Liver (tissue), 3 donors: ENCODE data around the gene ARHGEF16.

ENCODE experiments used
- EGR1 ChIP-seq, 2 donors: IDR thresholded peaks; 2 replicates each; pipeline ENCODE4 v1.6.1; 2016 to 2018; ENCODE audit warnings: antibody characterized with exemption in 2 of 2, low read depth in 2 of 2
- GABPA ChIP-seq, 2 donors: IDR thresholded peaks in 1 of 2; conservative IDR thresholded peaks in 1 of 2; 2 replicates each; pipeline ENCODE4 v1.6.1; 2016; ENCODE audit warnings: antibody characterized with exemption in 2 of 2, mild to moderate bottlenecking in 1 of 2, moderate library complexity in 1 of 2
- HNF4A ChIP-seq, 2 donors: conservative IDR thresholded peaks; 2 replicates each; pipeline ENCODE4 v1.6.1; 2016; ENCODE audit warnings: antibody characterized with exemption in 2 of 2, mild to moderate bottlenecking in 2 of 2
- JUND ChIP-seq, 2 donors: IDR thresholded peaks; 2 replicates each; pipeline ENCODE4 v1.6.1; 2016; ENCODE audit warnings: antibody characterized with exemption in 2 of 2
- RAD21 ChIP-seq, 2 donors: IDR thresholded peaks; 2 replicates each; pipeline ENCODE4 v1.6.1; 2016; ENCODE audit warnings: antibody characterized with exemption in 2 of 2, mild to moderate bottlenecking in 2 of 2
- RXRA ChIP-seq, 2 donors: IDR thresholded peaks; 2 replicates each; pipeline ENCODE4 v1.6.1; 2017 to 2018; ENCODE audit warnings: antibody characterized with exemption in 2 of 2, mild to moderate bottlenecking in 1 of 2
- YY1 ChIP-seq: IDR thresholded peaks from 2 replicates; pipeline ENCODE4 v1.6.1; 2016; ENCODE audit warnings: antibody characterized with exemption, mild to moderate bottlenecking
- TF ChIP-seq, protein P1 (sequence below): IDR thresholded peaks from 2 replicates; pipeline ENCODE4 v1.6.1; 2016; ENCODE audit warnings: antibody characterized with exemption, mild to moderate bottlenecking
- TF ChIP-seq, protein P2 (sequence below): fragments of 150-350 bp; IDR thresholded peaks from 2 replicates; pipeline ENCODE4 v1.5.1; 2017; ENCODE audit warnings: improper control_type of control experiment, low read depth, low read length; ENCODE audit not compliant: missing input control
- TF ChIP-seq, protein P3 (sequence below): IDR thresholded peaks from 2 replicates; pipeline ENCODE4 v1.6.1; 2016; ENCODE audit warnings: antibody characterized with exemption
- TF ChIP-seq, protein P4 (sequence below): IDR thresholded peaks from 2 replicates; pipeline ENCODE4 v1.6.1; 2016; ENCODE audit warnings: antibody characterized with exemption
- donor health status: healthy.
- donor health status: healthy.

DNA sequence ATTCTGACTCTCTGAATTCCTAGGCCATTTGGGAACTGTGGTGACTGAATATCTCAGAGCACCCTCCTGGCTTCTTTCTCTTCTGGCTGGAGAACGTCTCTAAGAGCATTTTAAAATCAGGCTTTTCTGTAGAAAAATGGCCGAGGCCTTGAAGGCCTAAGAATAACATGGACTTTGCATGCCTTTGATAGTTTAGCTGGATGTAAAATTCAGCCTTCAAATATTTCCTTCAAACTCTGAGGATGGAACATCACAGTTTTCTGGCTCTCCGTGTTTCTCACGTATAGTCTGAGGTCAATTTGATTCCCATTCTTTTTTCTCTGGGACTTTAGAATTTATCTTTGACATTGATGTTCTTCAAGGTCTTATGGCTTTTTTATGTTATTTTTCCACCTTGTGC is 34.0 kb downstream of the ARHGEF16 start:
- TF ChIP-seq GABPA (IDR thresholded peaks at IDR 0.05 in 1 of 2, conservative IDR thresholded peaks at IDR 0.05 in 1 of 2): no peak
- TF ChIP-seq, protein P1, sequence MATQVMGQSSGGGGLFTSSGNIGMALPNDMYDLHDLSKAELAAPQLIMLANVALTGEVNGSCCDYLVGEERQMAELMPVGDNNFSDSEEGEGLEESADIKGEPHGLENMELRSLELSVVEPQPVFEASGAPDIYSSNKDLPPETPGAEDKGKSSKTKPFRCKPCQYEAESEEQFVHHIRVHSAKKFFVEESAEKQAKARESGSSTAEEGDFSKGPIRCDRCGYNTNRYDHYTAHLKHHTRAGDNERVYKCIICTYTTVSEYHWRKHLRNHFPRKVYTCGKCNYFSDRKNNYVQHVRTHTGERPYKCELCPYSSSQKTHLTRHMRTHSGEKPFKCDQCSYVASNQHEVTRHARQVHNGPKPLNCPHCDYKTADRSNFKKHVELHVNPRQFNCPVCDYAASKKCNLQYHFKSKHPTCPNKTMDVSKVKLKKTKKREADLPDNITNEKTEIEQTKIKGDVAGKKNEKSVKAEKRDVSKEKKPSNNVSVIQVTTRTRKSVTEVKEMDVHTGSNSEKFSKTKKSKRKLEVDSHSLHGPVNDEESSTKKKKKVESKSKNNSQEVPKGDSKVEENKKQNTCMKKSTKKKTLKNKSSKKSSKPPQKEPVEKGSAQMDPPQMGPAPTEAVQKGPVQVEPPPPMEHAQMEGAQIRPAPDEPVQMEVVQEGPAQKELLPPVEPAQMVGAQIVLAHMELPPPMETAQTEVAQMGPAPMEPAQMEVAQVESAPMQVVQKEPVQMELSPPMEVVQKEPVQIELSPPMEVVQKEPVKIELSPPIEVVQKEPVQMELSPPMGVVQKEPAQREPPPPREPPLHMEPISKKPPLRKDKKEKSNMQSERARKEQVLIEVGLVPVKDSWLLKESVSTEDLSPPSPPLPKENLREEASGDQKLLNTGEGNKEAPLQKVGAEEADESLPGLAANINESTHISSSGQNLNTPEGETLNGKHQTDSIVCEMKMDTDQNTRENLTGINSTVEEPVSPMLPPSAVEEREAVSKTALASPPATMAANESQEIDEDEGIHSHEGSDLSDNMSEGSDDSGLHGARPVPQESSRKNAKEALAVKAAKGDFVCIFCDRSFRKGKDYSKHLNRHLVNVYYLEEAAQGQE: no peak
- TF ChIP-seq, protein P2, sequence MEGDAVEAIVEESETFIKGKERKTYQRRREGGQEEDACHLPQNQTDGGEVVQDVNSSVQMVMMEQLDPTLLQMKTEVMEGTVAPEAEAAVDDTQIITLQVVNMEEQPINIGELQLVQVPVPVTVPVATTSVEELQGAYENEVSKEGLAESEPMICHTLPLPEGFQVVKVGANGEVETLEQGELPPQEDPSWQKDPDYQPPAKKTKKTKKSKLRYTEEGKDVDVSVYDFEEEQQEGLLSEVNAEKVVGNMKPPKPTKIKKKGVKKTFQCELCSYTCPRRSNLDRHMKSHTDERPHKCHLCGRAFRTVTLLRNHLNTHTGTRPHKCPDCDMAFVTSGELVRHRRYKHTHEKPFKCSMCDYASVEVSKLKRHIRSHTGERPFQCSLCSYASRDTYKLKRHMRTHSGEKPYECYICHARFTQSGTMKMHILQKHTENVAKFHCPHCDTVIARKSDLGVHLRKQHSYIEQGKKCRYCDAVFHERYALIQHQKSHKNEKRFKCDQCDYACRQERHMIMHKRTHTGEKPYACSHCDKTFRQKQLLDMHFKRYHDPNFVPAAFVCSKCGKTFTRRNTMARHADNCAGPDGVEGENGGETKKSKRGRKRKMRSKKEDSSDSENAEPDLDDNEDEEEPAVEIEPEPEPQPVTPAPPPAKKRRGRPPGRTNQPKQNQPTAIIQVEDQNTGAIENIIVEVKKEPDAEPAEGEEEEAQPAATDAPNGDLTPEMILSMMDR: no peak
- no peak for TF ChIP-seq YY1
- TF ChIP-seq, protein P3, sequence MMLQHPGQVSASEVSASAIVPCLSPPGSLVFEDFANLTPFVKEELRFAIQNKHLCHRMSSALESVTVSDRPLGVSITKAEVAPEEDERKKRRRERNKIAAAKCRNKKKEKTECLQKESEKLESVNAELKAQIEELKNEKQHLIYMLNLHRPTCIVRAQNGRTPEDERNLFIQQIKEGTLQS: no peak
- TF ChIP-seq RAD21 (IDR thresholded peaks at IDR 0.05): no peak
- TF ChIP-seq HNF4A (conservative IDR thresholded peaks at IDR 0.05): no peak
- TF ChIP-seq RXRA (IDR thresholded peaks at IDR 0.05): no peak
- TF ChIP-seq, protein P4, sequence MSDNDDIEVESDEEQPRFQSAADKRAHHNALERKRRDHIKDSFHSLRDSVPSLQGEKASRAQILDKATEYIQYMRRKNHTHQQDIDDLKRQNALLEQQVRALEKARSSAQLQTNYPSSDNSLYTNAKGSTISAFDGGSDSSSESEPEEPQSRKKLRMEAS: no peak
- no peak for TF ChIP-seq JUND (IDR thresholded peaks at IDR 0.05)
- no peak for TF ChIP-seq EGR1 (IDR thresholded peaks at IDR 0.05; ENCODE audit: low read depth in 2 of 2)
